H1 (cell line): ENCODE data around the gene RENBP. TPM values are rescaled to one million over a fixed set of nuclear protein-coding genes. Genes with fewer than 3 reads are reported as not detected.

Experiments
- CTCF ChIA-PET: fragments of 300-600 bp; sonication (Branson Sonifier 250); formaldehyde crosslinking; loops from one replicate; lab custom pipeline; 2021; ENCODE audit not compliant: partially characterized antibody; lab: Charles Lee
- POLR2A ChIA-PET: fragments of 300-600 bp; sonication (Branson Sonifier 250); formaldehyde crosslinking; loops from one replicate; lab custom pipeline; 2021; ENCODE audit warnings: inconsistent platforms; ENCODE audit not compliant: partially characterized antibody; lab: Charles Lee
- DNase-seq, 2 experiments: peaks; one replicate each; pipeline versions ENCODE4 v3.0.0 to v3.0.0-alpha.2; 2010 to 2022; ENCODE audit warnings: low spot score in 2 of 2, low read depth in 1 of 2, mixed read lengths in 1 of 2
- FAIRE-seq: peaks from 2 replicates; lab custom pipeline; 2011; peaks lifted over from hg19 to GRCh38; lab: Jason Lieb, UNC
- H2AFZ ChIP-seq: 2 replicates; pipeline ENCODE4 v1.8.1; 2012; ENCODE audit warnings: low read length, inconsistent platforms
- H2AK5ac ChIP-seq: 2 replicates; pipeline ENCODE4 v1.6.1; 2013; ENCODE audit warnings: low read depth, low read length
- H2BK120ac ChIP-seq: replicated peaks from 2 replicates; pipeline ENCODE3; 2013; ENCODE audit warnings: low read depth, low read length, inconsistent platforms
- H2BK12ac ChIP-seq: 2 replicates; pipeline ENCODE4 v1.6.1; 2013; ENCODE audit warnings: low read depth, low read length
- H2BK15ac ChIP-seq: 2 replicates; pipeline ENCODE4 v1.6.1; 2013; ENCODE audit warnings: low read length
- H2BK20ac ChIP-seq: 2 replicates; pipeline ENCODE4 v1.6.1; 2013; ENCODE audit warnings: low read length
- H2BK5ac ChIP-seq: 2 replicates; pipeline ENCODE4 v1.6.1; 2013; ENCODE audit warnings: low read depth, low read length
- H3K14ac ChIP-seq: 2 replicates; pipeline ENCODE4 v1.6.1; 2013; ENCODE audit warnings: inconsistent platforms; ENCODE audit not compliant: insufficient read length
- H3K18ac ChIP-seq: 2 replicates; pipeline ENCODE4 v1.6.1; 2013; ENCODE audit warnings: low read length; ENCODE audit errors: extremely low read depth
- H3K23ac ChIP-seq: 2 replicates; pipeline ENCODE4 v1.6.1; 2013; ENCODE audit warnings: inconsistent platforms; ENCODE audit not compliant: insufficient read length
- H3K23me2 ChIP-seq: 2 replicates; pipeline ENCODE4 v1.6.1; 2013; ENCODE audit warnings: low read depth, low read length
- H3K27ac ChIP-seq: 2 replicates; pipeline ENCODE4 v1.6.1; 2011; ENCODE audit warnings: low read depth, low read length, inconsistent platforms
- H3K27me3 ChIP-seq, 4 experiments: replicated peaks in 1 of 4; 1 replicate in 1 of 4; 2 replicates in 3 of 4; pipeline versions ENCODE4 v1.6.1 to v1.8.1; 2011 to 2013; ENCODE audit warnings: low read length in 3 of 4, mild to moderate bottlenecking in 3 of 4, inconsistent platforms in 2 of 4, mixed read lengths in 2 of 4, moderate library complexity in 1 of 4; ENCODE audit not compliant: control insufficient read depth in 3 of 4, insufficient read depth in 3 of 4; ENCODE audit errors: extremely low read depth in 1 of 4
- H3K36me3 ChIP-seq, 4 experiments: 2 replicates each; pipeline versions ENCODE4 v1.6.1 to v1.8.1; 2011 to 2013; ENCODE audit warnings: mild to moderate bottlenecking in 4 of 4, low read length in 3 of 4, moderate library complexity in 2 of 4, control low read depth in 1 of 4, inconsistent platforms in 1 of 4; ENCODE audit not compliant: insufficient read depth in 4 of 4, control insufficient read depth in 2 of 4
- H3K4ac ChIP-seq: replicated peaks from 2 replicates; pipeline ENCODE3; 2013; ENCODE audit warnings: low read length, low read depth, mixed read lengths, inconsistent platforms; ENCODE audit not compliant: insufficient read length
- H3K4me1 ChIP-seq, 4 experiments: replicated peaks in 1 of 4; 1 replicate in 1 of 4; 2 replicates in 3 of 4; pipeline versions ENCODE4 v1.6.1 to v1.8.1; 2011 to 2013; ENCODE audit warnings: low read length in 3 of 4, inconsistent platforms in 2 of 4, mixed read lengths in 1 of 4; ENCODE audit not compliant: insufficient read depth in 4 of 4, control insufficient read depth in 3 of 4
- H3K4me2 ChIP-seq, 2 experiments: 2 replicates each; pipeline versions ENCODE4 v1.6.1 to v1.8.1; 2011 to 2013; ENCODE audit warnings: low read depth in 2 of 2, low read length in 2 of 2, control low read depth in 1 of 2, inconsistent platforms in 1 of 2, mild to moderate bottlenecking in 1 of 2; ENCODE audit not compliant: insufficient read depth in 1 of 2
- H3K4me3 ChIP-seq, 4 experiments: fragments of 200-600, 300-600 bp in 1 of 4; sonication (generic), shearing (Covaris generic), sonication (Bioruptor Twin) in 1 of 4; 2 replicates each; pipeline versions ENCODE4 v1.5.1 to v1.8.1; 2011 to 2016; ENCODE audit warnings: low read length in 4 of 4, low read depth in 3 of 4, control low read depth in 2 of 4, inconsistent platforms in 2 of 4, mild to moderate bottlenecking in 2 of 4, mixed read lengths in 1 of 4, moderate library complexity in 1 of 4; ENCODE audit not compliant: insufficient read depth in 2 of 4; ENCODE audit errors: extremely low read depth in 1 of 4
- H3K56ac ChIP-seq: replicated peaks from 2 replicates; pipeline ENCODE3; 2013; ENCODE audit warnings: low read depth, mild to moderate bottlenecking, mixed read lengths, low read length, inconsistent platforms; ENCODE audit not compliant: insufficient read length
- H3K79me1 ChIP-seq: 2 replicates; pipeline ENCODE4 v1.6.1; 2013; ENCODE audit warnings: low read depth, low read length, control low read depth
- H3K79me2 ChIP-seq, 2 experiments: 2 replicates each; pipeline versions ENCODE4 v1.6.1 to v1.8.1; 2012 to 2013; ENCODE audit warnings: low read length in 2 of 2, mild to moderate bottlenecking in 2 of 2, inconsistent platforms in 1 of 2; ENCODE audit not compliant: insufficient read depth in 2 of 2, control insufficient read depth in 1 of 2
- H3K9ac ChIP-seq, 4 experiments: replicated peaks in 1 of 4; 1 replicate in 1 of 4; 2 replicates in 3 of 4; pipeline versions ENCODE4 v1.6.1 to v1.8.1; 2011 to 2013; ENCODE audit warnings: low read depth in 3 of 4, low read length in 3 of 4, control low read depth in 2 of 4, mild to moderate bottlenecking in 2 of 4, moderate library complexity in 2 of 4, inconsistent platforms in 1 of 4; ENCODE audit errors: extremely low read depth in 1 of 4
- H3K9me3 ChIP-seq, 2 experiments: 2 replicates each; pipeline versions ENCODE4 v1.6.1 to v1.8.1; 2012 to 2013; ENCODE audit warnings: mild to moderate bottlenecking in 2 of 2, moderate library complexity in 2 of 2, control low read depth in 1 of 2, inconsistent platforms in 1 of 2, low read depth in 1 of 2, low read length in 1 of 2, mixed read lengths in 1 of 2; ENCODE audit not compliant: insufficient read depth in 2 of 2
- H4K20me1 ChIP-seq, 2 experiments: replicated peaks in 1 of 2; 2 replicates each; pipeline versions ENCODE3 to v1.8.1; 2011 to 2013; ENCODE audit warnings: inconsistent platforms in 2 of 2, low read length in 2 of 2, mild to moderate bottlenecking in 1 of 2; ENCODE audit not compliant: insufficient read depth in 2 of 2, control insufficient read depth in 1 of 2
- H4K5ac ChIP-seq: 2 replicates; pipeline ENCODE4 v1.6.1; 2013; ENCODE audit warnings: low read length, low read depth, mixed read lengths, inconsistent platforms; ENCODE audit not compliant: insufficient read length
- H4K8ac ChIP-seq: 2 replicates; pipeline ENCODE4 v1.8.0; 2013; ENCODE audit warnings: mild to moderate bottlenecking, moderate library complexity, low read length, inconsistent platforms; ENCODE audit not compliant: insufficient read depth; ENCODE audit errors: extremely low read depth
- H4K91ac ChIP-seq: replicated peaks from 2 replicates; pipeline ENCODE3; 2013; ENCODE audit warnings: low read length, mixed read lengths, inconsistent platforms; ENCODE audit not compliant: insufficient read length
- ASH2L ChIP-seq: fragments of 200-600, 300-600 bp; sonication (generic); IDR thresholded peaks from one replicate; pipeline ENCODE4 v1.7.1; 2017; ENCODE audit warnings: low read length
- CTBP2 ChIP-seq: IDR thresholded peaks from 2 replicates; pipeline ENCODE4 v1.7.0; 2011; ENCODE audit warnings: borderline replicate concordance, mild to moderate bottlenecking, moderate library complexity, mixed read lengths, low read length; ENCODE audit not compliant: insufficient read depth, insufficient read length
- EZH2 ChIP-seq: fragments of 200-600 bp; sonication (generic); IDR thresholded peaks from 2 replicates; pipeline ENCODE4 v1.7.1; 2012; ENCODE audit warnings: low read depth, mild to moderate bottlenecking, moderate library complexity, low read length, inconsistent platforms; ENCODE audit not compliant: severe bottlenecking
- GABPA ChIP-seq: IDR thresholded peaks from 2 replicates; pipeline ENCODE4 v1.6.1; 2011; ENCODE audit warnings: mild to moderate bottlenecking, low read length, moderate library complexity, borderline replicate concordance; ENCODE audit not compliant: insufficient read depth
- KDM5A ChIP-seq: fragments of 200-600 bp; IDR thresholded peaks from 2 replicates; pipeline ENCODE4 v1.7.1; 2012; ENCODE audit warnings: mild to moderate bottlenecking, low read length, inconsistent platforms, mixed read lengths
- POLR2AphosphoS5 ChIP-seq: IDR thresholded peaks from 2 replicates; pipeline ENCODE4 v1.6.1; 2011; ENCODE audit warnings: low read depth, low read length
- RFX5 ChIP-seq: IDR thresholded peaks from 2 replicates; pipeline ENCODE4 v1.6.1; 2011; ENCODE audit warnings: low read depth, low read length, improper control_type of control experiment, borderline replicate concordance
- SIN3A ChIP-seq, 2 experiments: IDR thresholded peaks in 1 of 2; conservative IDR thresholded peaks in 1 of 2; 2 replicates each; pipeline ENCODE4 v1.6.1; 2011 to 2012; ENCODE audit warnings: low read length in 2 of 2, improper control_type of control experiment in 1 of 2, low read depth in 1 of 2, mild to moderate bottlenecking in 1 of 2
- SIRT6 ChIP-seq: IDR thresholded peaks from one replicate; pipeline ENCODE4 v1.7.1; 2012; ENCODE audit warnings: low read length, inconsistent platforms
- SP2 ChIP-seq: IDR thresholded peaks from 2 replicates; pipeline ENCODE4 v1.6.1; 2012; ENCODE audit warnings: mild to moderate bottlenecking, low read length, inconsistent platforms
- SUZ12 ChIP-seq: fragments of 200-600 bp; sonication (generic); IDR thresholded peaks from 2 replicates; pipeline ENCODE4 v1.6.1; 2012; ENCODE audit warnings: mild to moderate bottlenecking, inconsistent platforms, low read length, moderate library complexity, mixed read lengths
- WGBS, 2 experiments: shearing (Covaris generic) in 1 of 2; methylation state at CpG; one replicate each; pipeline versions ENCODE4 v1.1.6 to v1.1.7; 2013 to 2015; ENCODE audit warnings: low lambda C conversion rate in 2 of 2, mixed read lengths in 2 of 2, inconsistent platforms in 1 of 2, low coverage in 1 of 2, missing lambda C conversion rate in 1 of 2; ENCODE audit not compliant: insufficient replicate concordance in 2 of 2, insufficient coverage in 1 of 2, insufficient read length in 1 of 2; ENCODE audit errors: extremely low coverage in 1 of 2, missing lambda C conversion rate in 1 of 2; 5-methylcytosine and 5-hydroxymethylcytosine counted together
- polyA plus RNA-seq, 7 experiments: library from polyadenylated mRNA; depleted of rRNA in 3 of 7; stranded (reverse) in 5 of 7; unstranded in 2 of 7; fragments of >200 nt in 5 of 7; fragments of 200-250 nt in 2 of 7; gene quantifications; 1 replicate in 5 of 7; 2 replicates in 1 of 7; 4 replicates in 1 of 7; pipeline versions ENCODE4 v1.2.1 to v1.2.3, GENCODE V29; 2011 to 2013; ENCODE audit warnings: missing spikeins in 2 of 7, mixed read lengths in 2 of 7
- total RNA-seq: library from RNA; stranded (reverse); fragmentation: NEBNext Ultra II Directional; extraction: Animal tissue kit (Norgen Biotek cat#: 25700); gene quantifications from 2 replicates; pipeline ENCODE4 v1.2.1, GENCODE V29; 2021
- TF ChIP-seq, protein P1 (sequence below), 3 experiments: IDR thresholded peaks; 1 replicate in 2 of 3; 2 replicates in 1 of 3; pipeline versions ENCODE4 v1.5.1 to v1.6.1; 2011; ENCODE audit warnings: low read length in 3 of 3, mild to moderate bottlenecking in 3 of 3, inconsistent platforms in 2 of 3, low read depth in 1 of 3, moderate library complexity in 1 of 3; ENCODE audit not compliant: insufficient read depth in 1 of 3; ENCODE audit errors: control extremely low read depth in 1 of 3

Gene RENBP
- total and polyA plus RNA-seq, 2 of the 8 experiments (the other 6 are each of a cell fraction or from before 2014, with no cell fraction given) = 12.4 to 21.8 TPM

DNA sequence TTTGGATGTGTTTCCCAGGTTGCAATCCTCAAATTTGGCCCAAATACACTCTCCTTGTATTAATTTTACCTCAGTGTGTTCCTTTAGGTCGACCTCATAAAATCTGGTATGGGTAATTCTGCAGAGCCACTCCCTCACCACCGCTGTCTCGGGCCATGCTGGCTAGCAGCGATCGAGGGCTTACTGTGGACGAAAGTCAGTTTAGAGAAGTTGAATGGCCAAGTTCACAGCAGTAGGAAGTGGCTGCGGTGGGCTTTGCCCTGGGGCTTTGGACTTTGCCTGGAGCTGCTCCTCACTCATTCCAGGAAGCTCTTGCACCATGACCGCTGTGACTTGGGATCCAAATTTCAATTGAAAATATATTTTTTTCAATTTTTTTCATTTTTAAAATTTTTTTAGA, 47.7 kb upstream of the RENBP start:
- 92% methylated on average over 8 of the region's 8 CpGs; no CpG with 5 or more reads in 1 of the 2 experiments for WGBS, 2 experiments
- Histone ChIP-seq H3K23ac (no peak overlapping the region), H3K4me2 (no peak overlapping the region), H3K4ac (no peak overlapping the region), H3K18ac (no peak overlapping the region), H3K14ac (no peak overlapping the region), H4K8ac (no peak overlapping the region), H3K79me1 (no peaks in the 10 kb centered on the region), H2BK20ac (no peak overlapping the region), H3K23me2 (no peaks in the 10 kb centered on the region; the same call in 1 of the 2 replicates), H2BK12ac (no peak overlapping the region), H4K20me1 (no peaks in the 10 kb centered on the region), H2BK15ac (no peak overlapping the region), H4K91ac (no peak overlapping the region), H2BK120ac (no peak overlapping the region), H3K79me2 (no peaks in the 10 kb centered on the region), H4K5ac (no peak overlapping the region), H3K27ac (no peak overlapping the region), H3K27me3 (no peaks in the 10 kb centered on the region), H2AK5ac (no peak overlapping the region), H3K56ac (no peak overlapping the region), H3K9ac (no peak overlapping the region), H3K36me3 (no peaks in the 10 kb centered on the region), H3K4me3 (no peak overlapping the region), H2BK5ac (no peak overlapping the region), H3K4me1 (no peaks in the 10 kb centered on the region), H2AFZ (no peak overlapping the region), H3K9me3 (no peaks in the 10 kb centered on the region)
- no peak for DNase-seq
- ChIA-PET CTCF (interaction anchor here (1.1 kb wide), 1 partner anchor 18 kb away, joined by 4 read pairs; no protein-coding TSS in a partner anchor), POLR2A (no interaction called here)
- FAIRE-seq = no peak
- no peak for TF ChIP-seq SIRT6
- no peak for TF ChIP-seq SP2
- TF ChIP-seq KDM5A = no peak
- TF ChIP-seq SIN3A (conservative IDR thresholded peaks at IDR 0.05 in 1 of 2, IDR thresholded peaks at IDR 0.05 in 1 of 2; ENCODE audit: low read depth in 1 of 2, low read length in 2 of 2) = no peak
- TF ChIP-seq EZH2 = no peak
- TF ChIP-seq SUZ12 = no peak
- TF ChIP-seq POLR2AphosphoS5 = no peak
- TF ChIP-seq, protein P1, sequence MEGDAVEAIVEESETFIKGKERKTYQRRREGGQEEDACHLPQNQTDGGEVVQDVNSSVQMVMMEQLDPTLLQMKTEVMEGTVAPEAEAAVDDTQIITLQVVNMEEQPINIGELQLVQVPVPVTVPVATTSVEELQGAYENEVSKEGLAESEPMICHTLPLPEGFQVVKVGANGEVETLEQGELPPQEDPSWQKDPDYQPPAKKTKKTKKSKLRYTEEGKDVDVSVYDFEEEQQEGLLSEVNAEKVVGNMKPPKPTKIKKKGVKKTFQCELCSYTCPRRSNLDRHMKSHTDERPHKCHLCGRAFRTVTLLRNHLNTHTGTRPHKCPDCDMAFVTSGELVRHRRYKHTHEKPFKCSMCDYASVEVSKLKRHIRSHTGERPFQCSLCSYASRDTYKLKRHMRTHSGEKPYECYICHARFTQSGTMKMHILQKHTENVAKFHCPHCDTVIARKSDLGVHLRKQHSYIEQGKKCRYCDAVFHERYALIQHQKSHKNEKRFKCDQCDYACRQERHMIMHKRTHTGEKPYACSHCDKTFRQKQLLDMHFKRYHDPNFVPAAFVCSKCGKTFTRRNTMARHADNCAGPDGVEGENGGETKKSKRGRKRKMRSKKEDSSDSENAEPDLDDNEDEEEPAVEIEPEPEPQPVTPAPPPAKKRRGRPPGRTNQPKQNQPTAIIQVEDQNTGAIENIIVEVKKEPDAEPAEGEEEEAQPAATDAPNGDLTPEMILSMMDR (IDR thresholded peaks at IDR 0.05; ENCODE audit: control extremely low read depth in 1 of 3, insufficient read depth in 1 of 3, low read depth in 1 of 3, low read length in 3 of 3) = no peak
- TF ChIP-seq CTBP2 = no peak
- TF ChIP-seq GABPA = no peak
- TF ChIP-seq RFX5 = no peak
- no peak for TF ChIP-seq ASH2L
